Loucy (cell line): ENCODE data around the gene KIF11.

Source experiments
- CTCF ChIP-seq: fragments of 200-600 bp; sonication (generic); conservative IDR thresholded peaks from 2 replicates; pipeline ENCODE4 v1.5.1; 2014; ENCODE audit warnings: mild to moderate bottlenecking, antibody characterized with exemption, low read length
- EZH2phosphoT487 ChIP-seq: fragments of 200-600 bp; IDR thresholded peaks from 2 replicates; pipeline ENCODE4 v1.6.1; 2018; ENCODE audit warnings: antibody characterized with exemption, mild to moderate bottlenecking, moderate library complexity, borderline replicate concordance

- no peak for TF ChIP-seq CTCF
- TF ChIP-seq EZH2phosphoT487 = no peak
Measured at GRCh38 chr10:92569071-92569470, 23.9 kb upstream of the KIF11 start.
